Fibroblast of lung (primary cell): ENCODE measurements around the gene LHFPL6.

Experiments
- CTCF ChIP-seq, 2 donors: IDR thresholded peaks in 1 of 2; conservative IDR thresholded peaks in 1 of 2; 1 replicate in 1 of 2; 2 replicates in 1 of 2; pipeline ENCODE4 v1.5.1; 2011 to 2012; ENCODE audit warnings: low read length in 2 of 2, control low read depth in 1 of 2, inconsistent platforms in 1 of 2, low read depth in 1 of 2, mild to moderate bottlenecking in 1 of 2
- EZH2 ChIP-seq: IDR thresholded peaks from 2 replicates; pipeline ENCODE4 v1.5.1; 2012; ENCODE audit warnings: low read length, control low read depth, mild to moderate bottlenecking; ENCODE audit errors: missing control alignments

GRCh38 chr13:39503048-39503447 lies 99.9 kb downstream of the LHFPL6 start:
- TF ChIP-seq CTCF (conservative IDR thresholded peaks at IDR 0.05 in 1 of 2, IDR thresholded peaks at IDR 0.05 in 1 of 2; ENCODE audit: low read depth in 1 of 2, low read length in 2 of 2) (no peak), EZH2 (no peak)
